HEK293 (cell line): Measurements from ENCODE around the gene DLK2.

Experiments
- KLF1 ChIP-seq: fragments of 450-650 bp; formaldehyde crosslinking; IDR thresholded peaks from 2 replicates; pipeline ENCODE4 v1.5.1; 2016; ENCODE audit warnings: missing biosample characterization, missing genetic modification characterization
- OVOL3 ChIP-seq: fragments of 450-650 bp; formaldehyde crosslinking; IDR thresholded peaks from 2 replicates; pipeline ENCODE4 v1.5.1; 2016; ENCODE audit warnings: missing biosample characterization, missing genetic modification characterization
- PRDM1 ChIP-seq: fragments of 450-650 bp; formaldehyde crosslinking; IDR thresholded peaks from 2 replicates; pipeline ENCODE4; 2016; ENCODE audit warnings: missing biosample characterization, missing genetic modification characterization
- REST ChIP-seq: fragments of 450-650 bp; formaldehyde crosslinking; IDR thresholded peaks from 2 replicates; pipeline ENCODE4 v1.5.1; 2016; ENCODE audit warnings: missing biosample characterization, missing genetic modification characterization
- SALL2 ChIP-seq: fragments of 450-650 bp; formaldehyde crosslinking; IDR thresholded peaks from 2 replicates; pipeline ENCODE4 v1.5.0; 2017; ENCODE audit warnings: missing biosample characterization, mild to moderate bottlenecking, missing genetic modification characterization, borderline replicate concordance
- SP7 ChIP-seq: fragments of 450-650 bp; formaldehyde crosslinking; IDR thresholded peaks from 2 replicates; pipeline ENCODE4 v1.5.1; 2016; ENCODE audit warnings: missing biosample characterization, missing genetic modification characterization
- TCF7L2 ChIP-seq: IDR thresholded peaks from 2 replicates; pipeline ENCODE4 v1.6.1; 2011; ENCODE audit warnings: low read depth, mild to moderate bottlenecking, inconsistent platforms, low read length, moderate library complexity, borderline replicate concordance
- TSHZ1 ChIP-seq: fragments of 450-650 bp; formaldehyde crosslinking; IDR thresholded peaks from 2 replicates; pipeline ENCODE4 v1.5.1; 2016; ENCODE audit warnings: missing biosample characterization, missing genetic modification characterization, borderline replicate concordance
- ZBTB20 ChIP-seq: fragments of 450-650 bp; formaldehyde crosslinking; IDR thresholded peaks from 2 replicates; pipeline ENCODE4 v1.5.1; 2016; ENCODE audit warnings: missing biosample characterization, missing genetic modification characterization
- ZFP3 ChIP-seq: fragments of 450-650 bp; formaldehyde crosslinking; IDR thresholded peaks from 2 replicates; pipeline ENCODE4 v1.5.1; 2016; ENCODE audit warnings: low read depth, missing biosample characterization, missing genetic modification characterization
- ZFP69B ChIP-seq: fragments of 450-650 bp; formaldehyde crosslinking; IDR thresholded peaks from 2 replicates; pipeline ENCODE4 v1.5.1; 2016; ENCODE audit warnings: missing biosample characterization, missing genetic modification characterization
- ZNF132 ChIP-seq: fragments of 450-650 bp; formaldehyde crosslinking; IDR thresholded peaks from 2 replicates; pipeline ENCODE4 v1.5.1; 2017; ENCODE audit warnings: missing biosample characterization, missing genetic modification characterization, borderline replicate concordance
- ZNF19 ChIP-seq: fragments of 450-650 bp; formaldehyde crosslinking; IDR thresholded peaks from 2 replicates; pipeline ENCODE4; 2016; ENCODE audit warnings: missing biosample characterization, missing genetic modification characterization, low read depth
- ZNF2 ChIP-seq: fragments of 450-650 bp; formaldehyde crosslinking; IDR thresholded peaks from 2 replicates; pipeline ENCODE4 v1.5.1; 2016; ENCODE audit warnings: missing biosample characterization, missing genetic modification characterization
- ZNF266 ChIP-seq: fragments of 450-650 bp; formaldehyde crosslinking; IDR thresholded peaks from 2 replicates; pipeline ENCODE4 v1.5.1; 2016; ENCODE audit warnings: missing biosample characterization, missing genetic modification characterization, low read depth
- ZNF292 ChIP-seq: fragments of 450-650 bp; formaldehyde crosslinking; IDR thresholded peaks from 2 replicates; pipeline ENCODE4 v1.5.1; 2016; ENCODE audit warnings: low read depth, missing biosample characterization, missing genetic modification characterization, borderline replicate concordance
- ZNF518A ChIP-seq: fragments of 450-650 bp; formaldehyde crosslinking; conservative IDR thresholded peaks from 2 replicates; pipeline ENCODE4 v1.5.1; 2016; ENCODE audit warnings: low read depth, missing biosample characterization, missing genetic modification characterization
- ZNF621 ChIP-seq: fragments of 450-650 bp; formaldehyde crosslinking; IDR thresholded peaks from 2 replicates; pipeline ENCODE4 v1.5.1; 2017; ENCODE audit warnings: missing biosample characterization, missing genetic modification characterization
- ZNF670 ChIP-seq: fragments of 450-650 bp; formaldehyde crosslinking; IDR thresholded peaks from 2 replicates; pipeline ENCODE4 v1.5.1; 2016; ENCODE audit warnings: missing biosample characterization, missing genetic modification characterization, low read depth
- TF ChIP-seq, protein P1 (sequence below): fragments of 450-650 bp; formaldehyde crosslinking; IDR thresholded peaks from 2 replicates; pipeline ENCODE4 v1.5.0; 2017; ENCODE audit warnings: missing biosample characterization, missing genetic modification characterization, borderline replicate concordance
- TF ChIP-seq, protein P2 (sequence below): fragments of 450-650 bp; formaldehyde crosslinking; IDR thresholded peaks from 2 replicates; pipeline ENCODE4 v1.5.1; 2017; ENCODE audit warnings: missing biosample characterization, missing genetic modification characterization

The DLK2 gene

GRCh38 chr6:43454696-43455530, 435 bp downstream of the DLK2 start (continued):
- no peak for TF ChIP-seq ZNF518A (tag by site-specific recombination)
- no peak for TF ChIP-seq ZNF292
- peak; percentile 50; the same call in 1 of the 2 replicates for TF ChIP-seq SP7 (tag by site-specific recombination)
- 0 out of 2 replicates have a peak, but pooled peaks have one; percentile 52 for TF ChIP-seq KLF1 (tag by site-specific recombination)
- no peak for TF ChIP-seq ZNF670
- TF ChIP-seq ZFP3 (tag by site-specific recombination) = no peak
- TF ChIP-seq, protein P1, sequence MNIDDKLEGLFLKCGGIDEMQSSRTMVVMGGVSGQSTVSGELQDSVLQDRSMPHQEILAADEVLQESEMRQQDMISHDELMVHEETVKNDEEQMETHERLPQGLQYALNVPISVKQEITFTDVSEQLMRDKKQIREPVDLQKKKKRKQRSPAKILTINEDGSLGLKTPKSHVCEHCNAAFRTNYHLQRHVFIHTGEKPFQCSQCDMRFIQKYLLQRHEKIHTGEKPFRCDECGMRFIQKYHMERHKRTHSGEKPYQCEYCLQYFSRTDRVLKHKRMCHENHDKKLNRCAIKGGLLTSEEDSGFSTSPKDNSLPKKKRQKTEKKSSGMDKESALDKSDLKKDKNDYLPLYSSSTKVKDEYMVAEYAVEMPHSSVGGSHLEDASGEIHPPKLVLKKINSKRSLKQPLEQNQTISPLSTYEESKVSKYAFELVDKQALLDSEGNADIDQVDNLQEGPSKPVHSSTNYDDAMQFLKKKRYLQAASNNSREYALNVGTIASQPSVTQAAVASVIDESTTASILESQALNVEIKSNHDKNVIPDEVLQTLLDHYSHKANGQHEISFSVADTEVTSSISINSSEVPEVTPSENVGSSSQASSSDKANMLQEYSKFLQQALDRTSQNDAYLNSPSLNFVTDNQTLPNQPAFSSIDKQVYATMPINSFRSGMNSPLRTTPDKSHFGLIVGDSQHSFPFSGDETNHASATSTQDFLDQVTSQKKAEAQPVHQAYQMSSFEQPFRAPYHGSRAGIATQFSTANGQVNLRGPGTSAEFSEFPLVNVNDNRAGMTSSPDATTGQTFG (tag by site-specific recombination) = no peak
- no peak for TF ChIP-seq ZNF19 (tag by site-specific recombination)
- TF ChIP-seq, protein P2, sequence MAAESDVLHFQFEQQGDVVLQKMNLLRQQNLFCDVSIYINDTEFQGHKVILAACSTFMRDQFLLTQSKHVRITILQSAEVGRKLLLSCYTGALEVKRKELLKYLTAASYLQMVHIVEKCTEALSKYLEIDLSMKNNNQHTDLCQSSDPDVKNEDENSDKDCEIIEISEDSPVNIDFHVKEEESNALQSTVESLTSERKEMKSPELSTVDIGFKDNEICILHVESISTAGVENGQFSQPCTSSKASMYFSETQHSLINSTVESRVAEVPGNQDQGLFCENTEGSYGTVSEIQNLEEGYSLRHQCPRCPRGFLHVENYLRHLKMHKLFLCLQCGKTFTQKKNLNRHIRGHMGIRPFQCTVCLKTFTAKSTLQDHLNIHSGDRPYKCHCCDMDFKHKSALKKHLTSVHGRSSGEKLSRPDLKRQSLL (tag by site-specific recombination) = no peak
- 0 out of 2 replicates have a peak, but pooled peaks have one; percentile 10 for TF ChIP-seq OVOL3 (tag by site-specific recombination)
- TF ChIP-seq ZNF132 (tag by site-specific recombination) = no peak
- TF ChIP-seq TSHZ1 (tag by site-specific recombination) = no peak
- no peak for TF ChIP-seq ZNF266 (tag by site-specific recombination)
- TF ChIP-seq PRDM1 (tag by site-specific recombination) = peak; percentile 56
- TF ChIP-seq SALL2 (tag by site-specific recombination) = no peak
- no peak for TF ChIP-seq TCF7L2
- TF ChIP-seq ZNF2 (tag by site-specific recombination) = peak; percentile 92
- peak; percentile 96 for TF ChIP-seq ZBTB20
- TF ChIP-seq REST (tag by site-specific recombination) = peak; percentile 80
- TF ChIP-seq ZFP69B = peak; percentile 36
- no peak for TF ChIP-seq ZNF621 (tag by site-specific recombination)
